Panc1 (cell line): Measurements from ENCODE around the gene PRRC1. TPM values are rescaled to one million over a fixed set of nuclear protein-coding genes. Genes with fewer than 3 reads are reported as not detected.

Experiments used
- ATAC-seq: fragments of 200-7000 bp; cut with Tn5 transposase; 2 replicates; pipeline ENCODE4 v1.9.1; 2020; ENCODE audit warnings: mild to moderate bottlenecking, moderate library complexity
- BruUV-seq: library from RNA; stranded (reverse); fragments of 400-500 nt; replicated peaks from 2 replicates; lab custom pipeline; 2021; lab: Mats Ljungman, UMichigan
- CTCF ChIA-PET: fragments of 300-600 bp; sonication (Branson Sonifier 250); formaldehyde crosslinking; loops from one replicate; lab custom pipeline; 2022; ENCODE audit warnings: antibody characterized with exemption; lab: Charles Lee
- POLR2A ChIA-PET: fragments of 300-600 bp; sonication (Branson Sonifier 250); formaldehyde crosslinking; loops from one replicate; lab custom pipeline; 2022; ENCODE audit warnings: antibody characterized with exemption; lab: Charles Lee
- DNase-seq: peaks from one replicate; pipeline ENCODE4 v3.0.0-alpha.2; 2010; ENCODE audit warnings: low read depth, low spot score
- H3K27ac ChIP-seq: 2 replicates; pipeline ENCODE4 v1.5.1; 2011; ENCODE audit warnings: mild to moderate bottlenecking, low read length, inconsistent platforms
- H3K27me3 ChIP-seq: fragments of 200-500 bp; sonication (Bioruptor generic); 2 replicates; pipeline ENCODE4 v1.6.0; 2014; ENCODE audit warnings: low read length, inconsistent platforms; ENCODE audit not compliant: control insufficient read depth, insufficient read depth
- H3K36me3 ChIP-seq: fragments of 200-500 bp; sonication (Bioruptor generic); 2 replicates; pipeline ENCODE4 v1.5.1; 2014; ENCODE audit warnings: inconsistent platforms, mild to moderate bottlenecking, low read length, moderate library complexity; ENCODE audit not compliant: control insufficient read depth, insufficient read depth
- H3K4me1 ChIP-seq: 2 replicates; pipeline ENCODE4 v1.5.1; 2011; ENCODE audit warnings: inconsistent platforms, mild to moderate bottlenecking, low read length, moderate library complexity; ENCODE audit not compliant: control insufficient read depth, insufficient read depth
- H3K4me3 ChIP-seq, 2 experiments: 2 replicates each; pipeline ENCODE4 v1.5.1; 2011 to 2012; ENCODE audit warnings: low read depth in 2 of 2, low read length in 2 of 2, mild to moderate bottlenecking in 2 of 2, inconsistent platforms in 1 of 2, moderate library complexity in 1 of 2
- H3K9me3 ChIP-seq: fragments of 200-500 bp; sonication (Bioruptor generic); 2 replicates; pipeline ENCODE4 v1.5.1; 2014; ENCODE audit warnings: low read depth, mild to moderate bottlenecking, inconsistent platforms, low read length, moderate library complexity; ENCODE audit not compliant: control insufficient read depth, insufficient read depth
- POLR2AphosphoS5 ChIP-seq: IDR thresholded peaks from 2 replicates; pipeline ENCODE4 v1.6.1; 2012; ENCODE audit warnings: mild to moderate bottlenecking, low read depth, low read length, moderate library complexity
- SIN3A ChIP-seq: IDR thresholded peaks from 2 replicates; pipeline ENCODE4 v1.6.1; 2012; ENCODE audit warnings: low read depth, mild to moderate bottlenecking, low read length, moderate library complexity, borderline replicate concordance; ENCODE audit not compliant: insufficient read depth
- TCF7L2 ChIP-seq: IDR thresholded peaks from 2 replicates; pipeline ENCODE4 v1.6.1; 2011; ENCODE audit warnings: mild to moderate bottlenecking, low read depth, low read length, inconsistent platforms
- in situ Hi-C: cut with HindIII; loops from 2 replicates; pipeline ENCODE4 v1.10.0; 2016; ENCODE audit warnings: low sequenced_read_pairs, low pct_unique_long_range_greater_than_20kb
- intact Hi-C: fragments of 100-400 bp; cut with micrococcal nuclease; formaldehyde crosslinking; loops from one replicate; pipeline ENCODE4 v1.10.0; 2022; ENCODE audit not compliant: unreplicated experiment
- total RNA-seq: library from RNA; stranded (reverse); gene quantifications from one replicate; pipeline ENCODE4 v1.2.1, GENCODE V29; 2021; ENCODE audit not compliant: unreplicated experiment
- TF ChIP-seq, protein P1 (sequence below), 2 experiments: IDR thresholded peaks; 2 replicates each; pipeline ENCODE4 v1.6.1; 2011 to 2012; ENCODE audit warnings: low read depth in 2 of 2, control low read depth in 1 of 2, low read length in 1 of 2, mild to moderate bottlenecking in 1 of 2, moderate library complexity in 1 of 2; ENCODE audit not compliant: insufficient read depth in 1 of 2
- TF ChIP-seq, protein P2 (sequence below): fragments of 450-650 bp; IDR thresholded peaks from 2 replicates; pipeline ENCODE4 v1.5.1; 2017; ENCODE audit warnings: mild to moderate bottlenecking

Gene PRRC1
- total RNA-seq, 1 experiment from 2014 or later = 48.7 TPM

DNA sequence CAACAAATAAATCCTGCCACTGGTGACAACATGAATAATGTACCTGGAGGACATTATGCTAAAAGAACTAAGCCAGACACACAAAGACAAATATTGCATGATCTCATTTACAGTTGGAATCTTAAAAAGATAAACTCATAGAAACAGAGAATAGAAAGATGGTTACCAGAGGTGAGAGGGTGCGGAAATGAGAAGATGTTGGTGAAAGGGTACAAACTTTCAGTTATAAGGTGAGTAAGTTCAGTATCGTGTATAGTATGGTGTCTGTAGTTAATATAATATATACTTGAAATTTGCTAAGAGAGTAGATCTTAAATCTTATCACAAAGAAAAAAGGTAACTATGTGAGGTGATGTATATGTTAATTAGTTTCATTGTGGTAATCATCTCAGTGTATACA lies 63.3 kb downstream of the PRRC1 start:
- ATAC-seq = no peak

DNA sequence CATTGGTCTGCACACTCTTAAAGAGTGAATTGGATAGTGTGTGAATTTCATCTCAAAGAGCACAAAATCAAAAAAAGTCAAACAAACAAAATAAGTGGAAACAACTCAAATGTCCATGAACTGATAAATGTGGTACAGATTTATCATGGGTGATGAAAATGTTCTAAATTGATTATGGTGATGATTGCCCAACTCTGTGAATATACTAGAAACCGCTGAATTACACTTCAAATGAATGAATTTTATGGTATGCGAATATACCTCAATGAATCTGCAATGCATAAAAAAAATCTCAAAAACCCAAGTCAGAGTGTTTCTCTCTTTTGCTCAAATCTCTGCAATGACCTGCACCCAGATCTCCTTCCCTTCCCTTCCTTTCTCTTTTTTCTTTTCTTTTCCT lies 64.0 kb downstream of the PRRC1 start:
- ATAC-seq (no peak), DNase-seq (no peak)
- BruUV-seq = no TSS peak
- peaks cover 2% of the 10 kb centered on the region; the same call in 1 of the 2 replicates for H3K27me3 ChIP-seq
- no peaks in the 10 kb centered on the region for H3K4me1 ChIP-seq
- intact Hi-C loops (no loop called here), in situ Hi-C loops (no loop called here)
- H3K9me3 ChIP-seq = no peaks in the 10 kb centered on the region
- H3K36me3 ChIP-seq = no peaks in the 10 kb centered on the region
- ChIA-PET POLR2A (no interaction called here), CTCF (no interaction called here)
- no peak overlapping the region for H3K27ac ChIP-seq
- no peak overlapping the region for H3K4me3 ChIP-seq
- TF ChIP-seq, protein P1, sequence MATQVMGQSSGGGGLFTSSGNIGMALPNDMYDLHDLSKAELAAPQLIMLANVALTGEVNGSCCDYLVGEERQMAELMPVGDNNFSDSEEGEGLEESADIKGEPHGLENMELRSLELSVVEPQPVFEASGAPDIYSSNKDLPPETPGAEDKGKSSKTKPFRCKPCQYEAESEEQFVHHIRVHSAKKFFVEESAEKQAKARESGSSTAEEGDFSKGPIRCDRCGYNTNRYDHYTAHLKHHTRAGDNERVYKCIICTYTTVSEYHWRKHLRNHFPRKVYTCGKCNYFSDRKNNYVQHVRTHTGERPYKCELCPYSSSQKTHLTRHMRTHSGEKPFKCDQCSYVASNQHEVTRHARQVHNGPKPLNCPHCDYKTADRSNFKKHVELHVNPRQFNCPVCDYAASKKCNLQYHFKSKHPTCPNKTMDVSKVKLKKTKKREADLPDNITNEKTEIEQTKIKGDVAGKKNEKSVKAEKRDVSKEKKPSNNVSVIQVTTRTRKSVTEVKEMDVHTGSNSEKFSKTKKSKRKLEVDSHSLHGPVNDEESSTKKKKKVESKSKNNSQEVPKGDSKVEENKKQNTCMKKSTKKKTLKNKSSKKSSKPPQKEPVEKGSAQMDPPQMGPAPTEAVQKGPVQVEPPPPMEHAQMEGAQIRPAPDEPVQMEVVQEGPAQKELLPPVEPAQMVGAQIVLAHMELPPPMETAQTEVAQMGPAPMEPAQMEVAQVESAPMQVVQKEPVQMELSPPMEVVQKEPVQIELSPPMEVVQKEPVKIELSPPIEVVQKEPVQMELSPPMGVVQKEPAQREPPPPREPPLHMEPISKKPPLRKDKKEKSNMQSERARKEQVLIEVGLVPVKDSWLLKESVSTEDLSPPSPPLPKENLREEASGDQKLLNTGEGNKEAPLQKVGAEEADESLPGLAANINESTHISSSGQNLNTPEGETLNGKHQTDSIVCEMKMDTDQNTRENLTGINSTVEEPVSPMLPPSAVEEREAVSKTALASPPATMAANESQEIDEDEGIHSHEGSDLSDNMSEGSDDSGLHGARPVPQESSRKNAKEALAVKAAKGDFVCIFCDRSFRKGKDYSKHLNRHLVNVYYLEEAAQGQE (IDR thresholded peaks at IDR 0.05; ENCODE audit: insufficient read depth in 1 of 2, low read depth in 2 of 2, low read length in 1 of 2) = no peak
- TF ChIP-seq, protein P2, sequence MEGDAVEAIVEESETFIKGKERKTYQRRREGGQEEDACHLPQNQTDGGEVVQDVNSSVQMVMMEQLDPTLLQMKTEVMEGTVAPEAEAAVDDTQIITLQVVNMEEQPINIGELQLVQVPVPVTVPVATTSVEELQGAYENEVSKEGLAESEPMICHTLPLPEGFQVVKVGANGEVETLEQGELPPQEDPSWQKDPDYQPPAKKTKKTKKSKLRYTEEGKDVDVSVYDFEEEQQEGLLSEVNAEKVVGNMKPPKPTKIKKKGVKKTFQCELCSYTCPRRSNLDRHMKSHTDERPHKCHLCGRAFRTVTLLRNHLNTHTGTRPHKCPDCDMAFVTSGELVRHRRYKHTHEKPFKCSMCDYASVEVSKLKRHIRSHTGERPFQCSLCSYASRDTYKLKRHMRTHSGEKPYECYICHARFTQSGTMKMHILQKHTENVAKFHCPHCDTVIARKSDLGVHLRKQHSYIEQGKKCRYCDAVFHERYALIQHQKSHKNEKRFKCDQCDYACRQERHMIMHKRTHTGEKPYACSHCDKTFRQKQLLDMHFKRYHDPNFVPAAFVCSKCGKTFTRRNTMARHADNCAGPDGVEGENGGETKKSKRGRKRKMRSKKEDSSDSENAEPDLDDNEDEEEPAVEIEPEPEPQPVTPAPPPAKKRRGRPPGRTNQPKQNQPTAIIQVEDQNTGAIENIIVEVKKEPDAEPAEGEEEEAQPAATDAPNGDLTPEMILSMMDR = no peak
- TF ChIP-seq TCF7L2 = no peak
- TF ChIP-seq SIN3A = no peak
- no peak for TF ChIP-seq POLR2AphosphoS5

More for the DNA sequence above, 63.3 kb downstream of the PRRC1 start:
- Histone ChIP-seq H3K4me1 (no peaks in the 10 kb centered on the region), H3K27ac (no peak overlapping the region), H3K27me3 (peaks cover 2% of the 10 kb centered on the region; the same call in 1 of the 2 replicates), H3K4me3 (no peak overlapping the region), H3K36me3 (no peaks in the 10 kb centered on the region), H3K9me3 (no peaks in the 10 kb centered on the region)
- POLR2A ChIA-PET = no interaction called here
- in situ Hi-C loops (no loop called here), intact Hi-C loops (no loop called here)
- CTCF ChIA-PET = no interaction called here
- no peak for TF ChIP-seq TCF7L2
- no peak for TF ChIP-seq POLR2AphosphoS5
- TF ChIP-seq SIN3A = no peak
- TF ChIP-seq, protein P2 = no peak
- TF ChIP-seq, protein P1 (IDR thresholded peaks at IDR 0.05; ENCODE audit: insufficient read depth in 1 of 2, low read depth in 2 of 2, low read length in 1 of 2) = no peak
- no TSS peak for BruUV-seq
- no peak for DNase-seq
